ENCODE results near the gene KCNIP1. TPM values are rescaled to one million over a fixed set of nuclear protein-coding genes. Genes with fewer than 3 reads are reported as not detected.
A peak's percentile ranks its signal among the peaks of the same experiment; 100 is the strongest.

KCNIP1 gene
- total RNA-seq, 1 experiment from 2014 or later = not detected

- H3K79me2 ChIP-seq (ENCODE audit: insufficient read depth, low read length) = no peaks in the 10 kb centered on the region
- H3K9ac ChIP-seq (ENCODE audit: low read length) = no peak overlapping the region
- no peaks in the 10 kb centered on the region for H3K36me3 ChIP-seq (ENCODE audit: control insufficient read depth in 1 of 2, insufficient read depth in 2 of 2, low read length in 2 of 2)
- no peaks in the 10 kb centered on the region for H3K9me2 ChIP-seq (ENCODE audit: insufficient read depth)
- H3K27ac ChIP-seq (ENCODE audit: low read depth, low read length) = no peak overlapping the region
- no TSS peak for BruUV-seq (replicated peaks)
- H4K20me1 ChIP-seq (ENCODE audit: insufficient read depth) = no peaks in the 10 kb centered on the region
- RAD21 ChIA-PET (ENCODE audit: low non-redundant PET in 1 of 2, low total read pairs in 2 of 2, uncharacterized antibody in 2 of 2, unreplicated experiment in 2 of 2) = no interaction called here
- TF ChIP-seq RAD21 (IDR thresholded peaks at IDR 0.05; ENCODE audit: low read depth) = no peak
- no peak for DNase-seq (ENCODE audit: low read depth, low spot score)
- ATAC-seq = no peak
- intact Hi-C loops (cut with micrococcal nuclease) = no loop called here
- H3K9me3 ChIP-seq (ENCODE audit: control insufficient read depth in 1 of 2, insufficient read depth in 1 of 2, low read depth in 1 of 2, low read length in 2 of 2) = no peaks in the 10 kb centered on the region
- CTCF ChIA-PET = no interaction called here
- no peaks in the 10 kb centered on the region for H3K4me1 ChIP-seq (ENCODE audit: control insufficient read depth in 1 of 2, insufficient read depth in 2 of 2, low read length in 2 of 2)
- POLR2A ChIA-PET = no interaction called here
- peaks cover 6% of the 10 kb centered on the region; the same call in 1 of the 2 replicates for H3K27me3 ChIP-seq (ENCODE audit: insufficient read depth, low read length)
- no peak overlapping the region for H2AFZ ChIP-seq (ENCODE audit: low read depth, low read length, poor library complexity, severe bottlenecking)
- H3K4me3 ChIP-seq (replicated peaks in 1 of 2; ENCODE audit: low read depth in 1 of 2, low read length in 2 of 2) = no peak overlapping the region
- H3K4me2 ChIP-seq (ENCODE audit: low read length) = no peak overlapping the region
These were observed 80.7 kb downstream of the KCNIP1 start for GRCh38 chr5:170584450-170585058.

- H3K27me3 ChIP-seq (ENCODE audit: insufficient read depth, low read length) = peaks cover 6% of the 10 kb centered on the region; the same call in 1 of the 2 replicates
- intact Hi-C loops (cut with micrococcal nuclease) = no loop called here
- H3K9ac ChIP-seq (ENCODE audit: low read length) = no peak overlapping the region
- no peaks in the 10 kb centered on the region for H4K20me1 ChIP-seq (ENCODE audit: insufficient read depth)
- H3K9me3 ChIP-seq (ENCODE audit: control insufficient read depth in 1 of 2, insufficient read depth in 1 of 2, low read depth in 1 of 2, low read length in 2 of 2) = no peaks in the 10 kb centered on the region
- H3K79me2 ChIP-seq (ENCODE audit: insufficient read depth, low read length) = no peaks in the 10 kb centered on the region
- ChIA-PET RAD21 (ENCODE audit: low non-redundant PET in 1 of 2, low total read pairs in 2 of 2, uncharacterized antibody in 2 of 2, unreplicated experiment in 2 of 2) (no interaction called here), CTCF (no interaction called here), POLR2A (no interaction called here)
- BruUV-seq (replicated peaks) = no TSS peak
- H3K4me2 ChIP-seq (ENCODE audit: low read length) = no peak overlapping the region
- H3K4me1 ChIP-seq (ENCODE audit: control insufficient read depth in 1 of 2, insufficient read depth in 2 of 2, low read length in 2 of 2) = no peaks in the 10 kb centered on the region
- ATAC-seq (peak; percentile 22; the same call in 1 of the 2 replicates), DNase-seq (ENCODE audit: low read depth, low spot score) (no peak)
- no peak overlapping the region for H2AFZ ChIP-seq (ENCODE audit: low read depth, low read length, poor library complexity, severe bottlenecking)
- no peak overlapping the region for H3K4me3 ChIP-seq (replicated peaks in 1 of 2; ENCODE audit: low read depth in 1 of 2, low read length in 2 of 2)
- no peak overlapping the region for H3K27ac ChIP-seq (ENCODE audit: low read depth, low read length)
- TF ChIP-seq ZNF274 (IDR thresholded peaks at IDR 0.05; ENCODE audit: low read depth, low read length) (no peak), POLR2A (IDR thresholded peaks at IDR 0.05; ENCODE audit: borderline replicate concordance, extremely low read depth, insufficient read depth, insufficient read length) (no peak), MAX (IDR thresholded peaks at IDR 0.05) (no peak), SIN3A (IDR thresholded peaks at IDR 0.05; ENCODE audit: low read depth) (no peak), EZH2phosphoT487 (IDR thresholded peaks at IDR 0.05; ENCODE audit: borderline replicate concordance) (no peak)
- no peaks in the 10 kb centered on the region for H3K36me3 ChIP-seq (ENCODE audit: control insufficient read depth in 1 of 2, insufficient read depth in 2 of 2, low read length in 2 of 2)
- no peaks in the 10 kb centered on the region for H3K9me2 ChIP-seq (ENCODE audit: insufficient read depth)
These were observed 81.6 kb downstream of the KCNIP1 start for GRCh38 chr5:170585273-170585948.
